ENCODE results near the gene LINC01488. TPM values are rescaled to one million over a fixed set of nuclear protein-coding genes. Genes with fewer than 3 reads are reported as not detected.

The LINC01488 gene
- 0.09 TPM for polyA plus RNA-seq
- long read RNA-seq, donor 1, result 0 reads
- long read RNA-seq, donor 2, result 0 reads
- long read RNA-seq, donor 3, result 0 reads
- long read RNA-seq, donor 4, result 0 reads
- long read RNA-seq, donor 5, result 0 reads
- long read RNA-seq, donor 6, result 0 reads
- long read RNA-seq, donor 7, result 0 reads
- long read RNA-seq, donor 8, result 0 reads
- long read RNA-seq, donor 9, result 0 reads
- long read RNA-seq, donor 10, result 0 reads
- long read RNA-seq, donor 11, result 0 reads

DNA sequence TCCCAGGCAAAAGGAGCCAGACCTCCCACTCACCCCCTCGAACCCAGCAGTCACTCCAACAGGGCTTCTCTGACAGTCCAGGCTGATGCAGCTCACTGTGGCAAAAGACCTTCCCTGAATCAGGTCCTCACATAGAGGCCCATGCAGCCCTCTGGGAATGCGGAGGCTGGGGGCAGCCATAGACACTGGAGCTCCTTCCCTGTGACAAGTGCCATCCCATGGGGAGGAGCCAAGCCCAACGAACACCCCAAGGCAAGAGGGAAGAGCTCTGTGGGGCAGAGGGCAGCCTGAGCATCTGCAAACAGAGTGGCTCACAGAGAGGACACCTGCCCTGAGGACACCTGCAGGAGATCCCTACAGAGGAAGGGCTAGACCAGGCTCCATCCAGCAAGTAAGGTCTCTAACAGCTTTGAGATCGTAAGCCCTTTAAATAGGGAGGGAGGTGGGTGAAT lies at the start of gene LINC01488:
Gene LINC01488, plus strand, starts transcription at position 271 of the 452 bp plus-strand sequence.
- H3K9me3 ChIP-seq (ENCODE audit: control insufficient read depth, low read depth, low read length), result no peaks in the 10 kb centered on the region
- WGBS (ENCODE audit: insufficient coverage, low lambda C conversion rate), result no CpG with 5 or more reads among the region's 4 CpGs
- DNase-seq, result no peak
- H3K4me1 ChIP-seq (ENCODE audit: control insufficient read depth, insufficient read depth, low read length), result peaks cover 42% of the 10 kb centered on the region
- no peaks in the 10 kb centered on the region for H3K27me3 ChIP-seq (ENCODE audit: control insufficient read depth, insufficient read depth, low read length)
- no peak within 1 kb of the TSS for H3K4me3 ChIP-seq (ENCODE audit: low read length)
- peak within 1 kb of the TSS; percentile 89 for H3K27ac ChIP-seq (ENCODE audit: low read length)
- H3K36me3 ChIP-seq (ENCODE audit: control insufficient read depth, insufficient read depth, low read length), result no peaks in the 10 kb centered on the region

DNA sequence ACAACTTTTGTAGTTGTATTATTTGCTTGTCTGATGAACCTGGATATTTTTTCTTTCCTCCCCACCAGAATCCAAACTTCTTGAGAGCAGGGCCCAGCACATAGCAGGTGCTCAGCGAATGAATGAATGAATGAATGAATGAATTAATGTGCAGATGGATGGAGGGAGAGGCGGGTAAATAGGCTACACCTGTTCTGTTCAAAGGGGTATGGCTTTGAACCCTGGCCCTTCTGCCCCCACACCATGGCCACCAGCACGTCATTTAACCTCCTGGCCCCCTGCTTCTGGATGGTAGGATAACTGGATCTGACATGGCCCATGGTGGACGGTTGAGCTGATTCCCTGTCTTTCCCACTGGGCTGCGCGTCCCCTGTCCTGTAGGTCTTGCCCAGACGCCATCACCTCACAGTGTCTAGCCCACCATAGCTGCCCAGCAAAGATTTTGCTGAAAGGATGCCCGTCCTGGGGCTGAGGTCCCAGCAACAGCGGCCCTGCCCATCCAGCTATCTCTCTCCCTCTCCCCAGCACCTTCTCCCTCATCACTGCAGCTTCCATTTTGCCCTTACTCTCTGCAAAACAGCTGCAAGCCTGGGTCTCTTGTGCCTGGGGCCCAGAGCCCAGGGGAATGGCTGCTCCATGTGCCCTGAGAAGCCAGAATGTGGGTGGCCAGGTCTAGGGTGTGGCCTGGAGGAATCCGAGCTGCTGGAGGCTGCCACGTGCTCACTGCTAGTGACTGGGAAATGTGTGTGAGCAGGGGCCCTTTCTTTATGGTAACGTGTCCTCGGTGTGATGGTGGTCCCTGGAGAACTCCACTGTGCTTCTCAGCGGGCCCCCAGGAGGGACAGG lies 49.3 kb upstream of the LINC01488 start:
- no peak for DNase-seq
- Histone ChIP-seq H3K27me3 (ENCODE audit: control insufficient read depth, insufficient read depth, low read length) (no peaks in the 10 kb centered on the region), H3K4me1 (ENCODE audit: control insufficient read depth, insufficient read depth, low read length) (peaks cover 3% of the 10 kb centered on the region), H3K9me3 (ENCODE audit: control insufficient read depth, low read depth, low read length) (no peaks in the 10 kb centered on the region), H3K27ac (ENCODE audit: low read length) (no peak overlapping the region), H3K4me3 (ENCODE audit: low read length) (no peak overlapping the region), H3K36me3 (ENCODE audit: control insufficient read depth, insufficient read depth, low read length) (no peaks in the 10 kb centered on the region)
- WGBS (ENCODE audit: insufficient coverage, low lambda C conversion rate), result no CpG with 5 or more reads among the region's 14 CpGs

GRCh38 chr11:69433741-69434140 lies 47.7 kb upstream of the LINC01488 start:
- no peak overlapping the region for H3K27ac ChIP-seq (ENCODE audit: low read length)
- H3K4me3 ChIP-seq (ENCODE audit: low read length), result no peak overlapping the region
- H3K36me3 ChIP-seq (ENCODE audit: control insufficient read depth, insufficient read depth, low read length), result no peaks in the 10 kb centered on the region
- no peaks in the 10 kb centered on the region for H3K27me3 ChIP-seq (ENCODE audit: control insufficient read depth, insufficient read depth, low read length)
- H3K9me3 ChIP-seq (ENCODE audit: control insufficient read depth, low read depth, low read length), result no peaks in the 10 kb centered on the region
- DNase-seq, result no peak
- no CpG with 5 or more reads among the region's 7 CpGs for WGBS (ENCODE audit: insufficient coverage, low lambda C conversion rate)
- H3K4me1 ChIP-seq (ENCODE audit: control insufficient read depth, insufficient read depth, low read length), result peaks cover 3% of the 10 kb centered on the region

GRCh38 chr11:69434471-69434931 lies 47.0 kb upstream of the LINC01488 start:
- Histone ChIP-seq H3K27ac (ENCODE audit: low read length) (no peak overlapping the region), H3K27me3 (ENCODE audit: control insufficient read depth, insufficient read depth, low read length) (no peaks in the 10 kb centered on the region), H3K4me3 (ENCODE audit: low read length) (no peak overlapping the region), H3K9me3 (ENCODE audit: control insufficient read depth, low read depth, low read length) (no peaks in the 10 kb centered on the region), H3K4me1 (ENCODE audit: control insufficient read depth, insufficient read depth, low read length) (peaks cover 3% of the 10 kb centered on the region), H3K36me3 (ENCODE audit: control insufficient read depth, insufficient read depth, low read length) (no peaks in the 10 kb centered on the region)
- DNase-seq, result no peak
- WGBS (ENCODE audit: insufficient coverage, low lambda C conversion rate), result no CpG with 5 or more reads among the region's 11 CpGs

DNA sequence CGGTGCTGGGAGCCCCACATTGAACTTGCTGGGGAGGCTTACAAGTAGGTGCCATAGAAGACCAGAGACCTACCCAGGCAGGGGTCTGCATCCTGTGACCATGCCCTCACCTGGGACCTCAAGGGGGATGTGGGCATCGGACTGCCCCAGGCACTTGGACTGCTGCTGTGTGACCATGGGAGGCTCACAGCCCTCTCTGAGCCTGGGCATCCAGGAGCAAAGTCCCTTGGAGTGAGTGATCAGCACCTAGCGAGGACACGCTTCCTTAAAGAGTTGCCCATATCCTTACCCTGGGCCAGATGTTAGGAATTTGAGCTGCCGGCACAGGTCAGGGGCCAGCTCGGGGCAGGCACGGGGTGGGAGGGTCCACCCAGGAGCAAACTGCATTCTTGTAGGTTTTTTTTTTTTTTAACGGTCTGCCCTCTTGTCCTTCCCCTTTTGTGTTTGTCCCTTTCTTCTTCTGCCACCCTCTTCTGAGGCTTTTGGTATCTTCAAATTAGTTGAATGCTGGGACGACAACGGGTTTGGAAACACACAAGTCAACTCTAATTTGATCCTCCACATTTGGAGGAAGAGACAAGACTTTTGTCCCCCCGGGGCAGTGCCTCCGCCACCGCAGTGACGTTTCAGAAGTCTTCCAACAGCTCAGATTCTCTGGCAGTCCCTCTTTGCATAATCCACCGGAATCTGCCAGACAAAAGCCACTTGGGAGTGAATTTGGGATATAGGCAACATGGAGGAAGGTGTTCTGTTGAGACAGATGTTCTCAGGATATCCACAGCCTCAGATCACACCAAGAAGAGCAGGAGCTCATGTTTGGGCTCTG lies 46.1 kb upstream of the LINC01488 start:
- Histone ChIP-seq H3K27ac (ENCODE audit: low read length) (no peak overlapping the region), H3K36me3 (ENCODE audit: control insufficient read depth, insufficient read depth, low read length) (no peaks in the 10 kb centered on the region), H3K4me1 (ENCODE audit: control insufficient read depth, insufficient read depth, low read length) (peaks cover 3% of the 10 kb centered on the region), H3K27me3 (ENCODE audit: control insufficient read depth, insufficient read depth, low read length) (no peaks in the 10 kb centered on the region), H3K9me3 (ENCODE audit: control insufficient read depth, low read depth, low read length) (no peaks in the 10 kb centered on the region), H3K4me3 (ENCODE audit: low read length) (no peak overlapping the region)
- WGBS (ENCODE audit: insufficient coverage, low lambda C conversion rate), result 32% methylated on average over 5 of the region's 15 CpGs
- no peak for DNase-seq

DNA sequence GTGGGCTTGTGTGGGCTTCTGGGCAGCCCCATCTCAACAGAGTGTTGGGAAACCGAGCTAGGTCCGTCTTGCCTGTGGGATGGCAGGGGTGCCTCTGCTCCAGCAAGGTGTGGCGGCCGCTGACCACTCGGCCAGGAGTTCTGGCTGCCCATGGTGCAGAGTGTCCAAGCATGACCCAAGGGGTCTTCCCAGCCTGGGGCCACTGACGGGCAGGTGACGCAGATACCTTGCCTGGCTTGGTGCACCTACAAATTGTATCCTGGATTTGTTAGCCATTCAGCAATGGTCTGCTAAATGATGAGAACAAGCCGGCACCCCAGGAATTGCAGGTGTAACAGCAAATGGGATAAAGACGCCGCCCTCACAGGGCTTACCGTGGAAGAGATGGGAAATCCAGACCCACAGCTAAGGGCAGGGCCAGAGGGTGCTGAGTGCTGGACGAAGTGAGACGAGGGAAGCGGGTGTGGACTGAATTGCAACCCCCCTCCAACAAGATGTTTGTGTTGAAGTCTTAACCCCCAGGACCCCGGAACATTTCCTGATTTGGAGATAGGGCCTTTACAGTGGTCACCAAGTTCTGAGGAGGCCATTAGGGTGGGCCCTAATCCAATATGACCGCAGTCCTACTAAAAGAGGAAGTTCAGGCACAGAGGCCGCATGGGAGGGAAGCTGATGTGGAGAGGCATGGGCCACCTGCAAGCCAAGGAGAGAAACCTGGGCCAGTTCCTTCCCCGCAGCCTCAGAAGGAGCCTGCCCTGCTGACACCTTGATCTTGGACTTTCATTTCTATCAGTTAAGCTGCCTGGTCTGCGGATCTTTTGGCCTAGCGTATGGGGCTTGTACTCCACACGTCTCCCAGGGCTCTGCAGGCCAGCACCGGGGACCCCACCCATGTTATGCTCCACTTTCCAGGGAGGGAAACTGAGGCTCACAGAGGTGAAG lies 45.2 kb upstream of the LINC01488 start:
- no peaks in the 10 kb centered on the region for H3K9me3 ChIP-seq (ENCODE audit: control insufficient read depth, low read depth, low read length)
- peaks cover 3% of the 10 kb centered on the region for H3K4me1 ChIP-seq (ENCODE audit: control insufficient read depth, insufficient read depth, low read length)
- H3K36me3 ChIP-seq (ENCODE audit: control insufficient read depth, insufficient read depth, low read length), result no peaks in the 10 kb centered on the region
- WGBS (ENCODE audit: insufficient coverage, low lambda C conversion rate), result no CpG with 5 or more reads among the region's 22 CpGs
- H3K27ac ChIP-seq (ENCODE audit: low read length), result no peak overlapping the region
- no peak for DNase-seq
- H3K4me3 ChIP-seq (ENCODE audit: low read length), result no peak overlapping the region
- no peaks in the 10 kb centered on the region for H3K27me3 ChIP-seq (ENCODE audit: control insufficient read depth, insufficient read depth, low read length)

GRCh38 chr11:69437001-69437875 lies 44.2 kb upstream of the LINC01488 start:
- WGBS (ENCODE audit: insufficient coverage, low lambda C conversion rate), result no CpG with 5 or more reads among the region's 15 CpGs
- H3K27ac ChIP-seq (ENCODE audit: low read length), result no peak overlapping the region

GRCh38 chr11:69437876-69438205 lies 43.6 kb upstream of the LINC01488 start:
- no peak for DNase-seq
- Histone ChIP-seq H3K27ac (ENCODE audit: low read length) (no peak overlapping the region), H3K27me3 (ENCODE audit: control insufficient read depth, insufficient read depth, low read length) (no peaks in the 10 kb centered on the region), H3K9me3 (ENCODE audit: control insufficient read depth, low read depth, low read length) (no peaks in the 10 kb centered on the region), H3K4me3 (ENCODE audit: low read length) (no peak overlapping the region), H3K36me3 (ENCODE audit: control insufficient read depth, insufficient read depth, low read length) (no peaks in the 10 kb centered on the region), H3K4me1 (ENCODE audit: control insufficient read depth, insufficient read depth, low read length) (peaks cover 9% of the 10 kb centered on the region)
- no CpG with 5 or more reads among the region's 9 CpGs for WGBS (ENCODE audit: insufficient coverage, low lambda C conversion rate)

More at GRCh38 chr11:69437001-69437875, 44.2 kb upstream of the LINC01488 start:
- no peaks in the 10 kb centered on the region for H3K36me3 ChIP-seq (ENCODE audit: control insufficient read depth, insufficient read depth, low read length)
- no peak overlapping the region for H3K4me3 ChIP-seq (ENCODE audit: low read length)
- no peaks in the 10 kb centered on the region for H3K27me3 ChIP-seq (ENCODE audit: control insufficient read depth, insufficient read depth, low read length)
- peaks cover 3% of the 10 kb centered on the region for H3K4me1 ChIP-seq (ENCODE audit: control insufficient read depth, insufficient read depth, low read length)
- H3K9me3 ChIP-seq (ENCODE audit: control insufficient read depth, low read depth, low read length), result no peaks in the 10 kb centered on the region
- DNase-seq, result peak; percentile 33 to 64

- no peak overlapping the region for H3K4me3 ChIP-seq (ENCODE audit: low read length)
- H3K27ac ChIP-seq (ENCODE audit: low read length), result no peak overlapping the region
- DNase-seq, result no peak
- no peaks in the 10 kb centered on the region for H3K9me3 ChIP-seq (ENCODE audit: control insufficient read depth, low read depth, low read length)
- H3K4me1 ChIP-seq (ENCODE audit: control insufficient read depth, insufficient read depth, low read length), result peaks cover 13% of the 10 kb centered on the region
- H3K36me3 ChIP-seq (ENCODE audit: control insufficient read depth, insufficient read depth, low read length), result no peaks in the 10 kb centered on the region
- H3K27me3 ChIP-seq (ENCODE audit: control insufficient read depth, insufficient read depth, low read length), result no peaks in the 10 kb centered on the region
- WGBS (ENCODE audit: insufficient coverage, low lambda C conversion rate), result no CpG with 5 or more reads among the region's 25 CpGs
Measured at GRCh38 chr11:69438286-69438920, 43.1 kb upstream of the LINC01488 start.
